SK-N-SH (cell line): Measurements from ENCODE around the gene ID2.

Source experiments
- EP300 ChIP-seq, 2 experiments: IDR thresholded peaks; 2 replicates each; pipeline versions ENCODE4 v1.4.0 to v1.6.1; 2012; ENCODE audit warnings: borderline replicate concordance in 1 of 2, low read depth in 1 of 2, low read length in 1 of 2
- FOSL2 ChIP-seq: IDR thresholded peaks from 2 replicates; pipeline ENCODE4 v1.4.0; 2012; ENCODE audit warnings: low read depth, mild to moderate bottlenecking, moderate library complexity, borderline replicate concordance
- GABPA ChIP-seq: IDR thresholded peaks from 2 replicates; pipeline ENCODE4 v1.4.0; 2012; ENCODE audit warnings: low read depth, mild to moderate bottlenecking
- MXI1 ChIP-seq: IDR thresholded peaks from 2 replicates; pipeline ENCODE4 v1.6.1; 2012; ENCODE audit warnings: mild to moderate bottlenecking, low read depth, low read length, improper control_type of control experiment
- POLR2AphosphoS5 ChIP-seq: IDR thresholded peaks from 2 replicates; pipeline ENCODE4 v1.6.1; 2012; ENCODE audit warnings: low read depth, low read length
- SIN3A ChIP-seq: IDR thresholded peaks from 2 replicates; pipeline ENCODE4 v1.6.1; 2012; ENCODE audit warnings: low read depth, mild to moderate bottlenecking, low read length, moderate library complexity, borderline replicate concordance
- TF ChIP-seq, protein P1 (sequence below): fragments of 200-600 bp; sonication (generic); IDR thresholded peaks from 2 replicates; pipeline ENCODE4 v1.6.1; 2017; ENCODE audit warnings: antibody characterized with exemption, mild to moderate bottlenecking, moderate library complexity
- TF ChIP-seq, protein P2 (sequence below): fragments of 150-350 bp; IDR thresholded peaks from 2 replicates; pipeline ENCODE4 v1.6.1; 2017; ENCODE audit warnings: antibody characterized with exemption, low read length, low read depth, borderline replicate concordance
- TF ChIP-seq, protein P3 (sequence below): IDR thresholded peaks from 2 replicates; pipeline ENCODE4 v1.6.1; 2012; ENCODE audit warnings: mild to moderate bottlenecking, low read depth, low read length, moderate library complexity
- TF ChIP-seq, protein P4 (sequence below): IDR thresholded peaks from 2 replicates; pipeline ENCODE4 v1.4.0; 2012; ENCODE audit warnings: low read depth
- TF ChIP-seq, protein P5 (sequence below): IDR thresholded peaks from 2 replicates; pipeline ENCODE4; 2012

DNA sequence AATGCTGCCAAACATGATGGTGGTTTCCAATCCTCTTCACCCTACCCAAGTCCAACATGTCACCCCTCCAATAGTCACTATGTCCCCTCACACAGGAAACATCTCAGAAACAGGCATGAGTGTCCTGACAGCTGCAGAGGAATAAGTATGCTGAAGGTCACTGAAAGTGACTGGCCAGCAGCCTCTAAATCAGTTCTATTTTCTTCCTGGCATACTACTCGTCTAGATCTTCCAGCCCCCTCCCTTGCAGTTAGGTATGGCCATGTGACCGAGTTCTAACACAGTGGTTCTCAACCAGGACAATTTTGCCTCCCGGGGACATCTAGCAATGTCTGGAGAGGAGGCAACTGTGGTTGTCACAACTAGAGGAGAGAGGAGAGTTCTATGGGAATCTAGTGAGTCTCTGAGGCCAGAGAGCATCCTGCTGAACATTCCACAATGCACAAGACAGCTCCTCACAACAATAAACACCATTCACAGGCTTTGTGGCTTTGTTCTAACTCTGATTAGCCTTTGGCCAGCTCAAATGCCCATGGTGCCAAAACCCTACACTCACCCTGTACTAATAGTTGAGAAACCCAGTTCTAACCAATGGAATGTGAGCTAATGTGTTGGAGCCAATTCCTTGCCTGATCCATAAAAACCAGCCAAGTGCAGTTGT, 12.6 kb upstream of the ID2 start:
- TF ChIP-seq GABPA, result no peak
- TF ChIP-seq SIN3A, result no peak
- no peak for TF ChIP-seq MXI1
- no peak for TF ChIP-seq POLR2AphosphoS5
- TF ChIP-seq, protein P1, sequence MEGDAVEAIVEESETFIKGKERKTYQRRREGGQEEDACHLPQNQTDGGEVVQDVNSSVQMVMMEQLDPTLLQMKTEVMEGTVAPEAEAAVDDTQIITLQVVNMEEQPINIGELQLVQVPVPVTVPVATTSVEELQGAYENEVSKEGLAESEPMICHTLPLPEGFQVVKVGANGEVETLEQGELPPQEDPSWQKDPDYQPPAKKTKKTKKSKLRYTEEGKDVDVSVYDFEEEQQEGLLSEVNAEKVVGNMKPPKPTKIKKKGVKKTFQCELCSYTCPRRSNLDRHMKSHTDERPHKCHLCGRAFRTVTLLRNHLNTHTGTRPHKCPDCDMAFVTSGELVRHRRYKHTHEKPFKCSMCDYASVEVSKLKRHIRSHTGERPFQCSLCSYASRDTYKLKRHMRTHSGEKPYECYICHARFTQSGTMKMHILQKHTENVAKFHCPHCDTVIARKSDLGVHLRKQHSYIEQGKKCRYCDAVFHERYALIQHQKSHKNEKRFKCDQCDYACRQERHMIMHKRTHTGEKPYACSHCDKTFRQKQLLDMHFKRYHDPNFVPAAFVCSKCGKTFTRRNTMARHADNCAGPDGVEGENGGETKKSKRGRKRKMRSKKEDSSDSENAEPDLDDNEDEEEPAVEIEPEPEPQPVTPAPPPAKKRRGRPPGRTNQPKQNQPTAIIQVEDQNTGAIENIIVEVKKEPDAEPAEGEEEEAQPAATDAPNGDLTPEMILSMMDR, result no peak
- TF ChIP-seq EP300 (IDR thresholded peaks at IDR 0.05; ENCODE audit: borderline replicate concordance in 1 of 2, low read depth in 1 of 2, low read length in 1 of 2), result no peak
- no peak for TF ChIP-seq FOSL2
- TF ChIP-seq, protein P2, sequence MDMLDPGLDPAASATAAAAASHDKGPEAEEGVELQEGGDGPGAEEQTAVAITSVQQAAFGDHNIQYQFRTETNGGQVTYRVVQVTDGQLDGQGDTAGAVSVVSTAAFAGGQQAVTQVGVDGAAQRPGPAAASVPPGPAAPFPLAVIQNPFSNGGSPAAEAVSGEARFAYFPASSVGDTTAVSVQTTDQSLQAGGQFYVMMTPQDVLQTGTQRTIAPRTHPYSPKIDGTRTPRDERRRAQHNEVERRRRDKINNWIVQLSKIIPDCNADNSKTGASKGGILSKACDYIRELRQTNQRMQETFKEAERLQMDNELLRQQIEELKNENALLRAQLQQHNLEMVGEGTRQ, result no peak
- TF ChIP-seq, protein P3, sequence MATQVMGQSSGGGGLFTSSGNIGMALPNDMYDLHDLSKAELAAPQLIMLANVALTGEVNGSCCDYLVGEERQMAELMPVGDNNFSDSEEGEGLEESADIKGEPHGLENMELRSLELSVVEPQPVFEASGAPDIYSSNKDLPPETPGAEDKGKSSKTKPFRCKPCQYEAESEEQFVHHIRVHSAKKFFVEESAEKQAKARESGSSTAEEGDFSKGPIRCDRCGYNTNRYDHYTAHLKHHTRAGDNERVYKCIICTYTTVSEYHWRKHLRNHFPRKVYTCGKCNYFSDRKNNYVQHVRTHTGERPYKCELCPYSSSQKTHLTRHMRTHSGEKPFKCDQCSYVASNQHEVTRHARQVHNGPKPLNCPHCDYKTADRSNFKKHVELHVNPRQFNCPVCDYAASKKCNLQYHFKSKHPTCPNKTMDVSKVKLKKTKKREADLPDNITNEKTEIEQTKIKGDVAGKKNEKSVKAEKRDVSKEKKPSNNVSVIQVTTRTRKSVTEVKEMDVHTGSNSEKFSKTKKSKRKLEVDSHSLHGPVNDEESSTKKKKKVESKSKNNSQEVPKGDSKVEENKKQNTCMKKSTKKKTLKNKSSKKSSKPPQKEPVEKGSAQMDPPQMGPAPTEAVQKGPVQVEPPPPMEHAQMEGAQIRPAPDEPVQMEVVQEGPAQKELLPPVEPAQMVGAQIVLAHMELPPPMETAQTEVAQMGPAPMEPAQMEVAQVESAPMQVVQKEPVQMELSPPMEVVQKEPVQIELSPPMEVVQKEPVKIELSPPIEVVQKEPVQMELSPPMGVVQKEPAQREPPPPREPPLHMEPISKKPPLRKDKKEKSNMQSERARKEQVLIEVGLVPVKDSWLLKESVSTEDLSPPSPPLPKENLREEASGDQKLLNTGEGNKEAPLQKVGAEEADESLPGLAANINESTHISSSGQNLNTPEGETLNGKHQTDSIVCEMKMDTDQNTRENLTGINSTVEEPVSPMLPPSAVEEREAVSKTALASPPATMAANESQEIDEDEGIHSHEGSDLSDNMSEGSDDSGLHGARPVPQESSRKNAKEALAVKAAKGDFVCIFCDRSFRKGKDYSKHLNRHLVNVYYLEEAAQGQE, result no peak
- TF ChIP-seq, protein P4, sequence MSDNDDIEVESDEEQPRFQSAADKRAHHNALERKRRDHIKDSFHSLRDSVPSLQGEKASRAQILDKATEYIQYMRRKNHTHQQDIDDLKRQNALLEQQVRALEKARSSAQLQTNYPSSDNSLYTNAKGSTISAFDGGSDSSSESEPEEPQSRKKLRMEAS, result no peak
- TF ChIP-seq, protein P5, sequence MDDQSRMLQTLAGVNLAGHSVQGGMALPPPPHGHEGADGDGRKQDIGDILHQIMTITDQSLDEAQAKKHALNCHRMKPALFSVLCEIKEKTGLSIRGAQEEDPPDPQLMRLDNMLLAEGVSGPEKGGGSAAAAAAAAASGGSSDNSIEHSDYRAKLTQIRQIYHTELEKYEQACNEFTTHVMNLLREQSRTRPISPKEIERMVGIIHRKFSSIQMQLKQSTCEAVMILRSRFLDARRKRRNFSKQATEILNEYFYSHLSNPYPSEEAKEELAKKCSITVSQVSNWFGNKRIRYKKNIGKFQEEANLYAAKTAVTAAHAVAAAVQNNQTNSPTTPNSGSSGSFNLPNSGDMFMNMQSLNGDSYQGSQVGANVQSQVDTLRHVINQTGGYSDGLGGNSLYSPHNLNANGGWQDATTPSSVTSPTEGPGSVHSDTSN, result no peak
